ENCODE measurements around the gene SAP30BP. TPM values are rescaled to one million over a fixed set of nuclear protein-coding genes. Genes with fewer than 3 reads are reported as not detected.

Gene SAP30BP
- total RNA-seq, 1 donor from 2014 or later = 41.2 TPM

DNA sequence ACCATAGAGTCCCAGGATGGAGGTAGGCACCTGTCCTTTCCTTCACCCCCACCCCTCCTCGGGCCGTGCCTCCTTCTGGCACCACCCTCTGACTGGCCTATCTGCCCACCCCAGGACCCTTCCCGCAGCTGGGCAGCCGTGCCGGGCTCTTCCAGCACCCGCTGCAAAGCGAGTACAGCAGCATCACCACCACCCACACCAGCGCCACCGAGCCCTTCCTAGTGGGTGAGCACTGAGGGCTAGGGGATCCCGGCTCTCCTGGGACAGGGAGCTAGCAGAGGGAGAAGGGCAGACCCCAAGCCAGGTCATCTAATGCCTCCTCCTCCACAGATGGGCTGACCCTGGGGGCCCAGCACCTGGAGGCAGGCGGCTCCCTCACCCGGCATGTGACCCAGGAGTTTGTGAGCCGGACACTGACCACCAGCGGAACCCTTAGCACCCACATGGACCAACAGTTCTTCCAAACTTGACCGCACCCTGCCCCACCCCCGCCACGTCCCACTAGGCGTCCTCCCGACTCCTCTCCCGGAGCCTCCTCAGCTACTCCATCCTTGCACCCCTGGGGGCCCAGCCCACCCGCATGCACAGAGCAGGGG lies 90.0 kb downstream of the SAP30BP start:
- DNase-seq (ENCODE audit: low read depth in 2 of 2) = no peak

Other genes starting within 250 kb of the SAP30BP start
- 17.2 and 27.2 TPM in 2 replicates for gene TMEM94, start 210.7 kb upstream of the SAP30BP start, total RNA-seq
- gene CASKIN2, start 151.8 kb upstream of the SAP30BP start, total RNA-seq = 7.2 and 10.9 TPM in 2 replicates
- gene TSEN54, start 150.8 kb upstream of the SAP30BP start, total RNA-seq = 10.7 and 12.5 TPM in 2 replicates
- 12.6 and 13.9 TPM in 2 replicates for gene LLGL2, start 141.6 kb upstream of the SAP30BP start, total RNA-seq
- gene MYO15B, start 79.5 kb upstream of the SAP30BP start, total RNA-seq = 5.3 and 12.3 TPM in 2 replicates
- under 0.01 TPM in 1 of 2 replicates, not detected in the other for gene SMIM5, start 33.9 kb upstream of the SAP30BP start, total RNA-seq
- gene RECQL5, start 184 bp upstream of the SAP30BP start, total RNA-seq = 11.2 and 11.5 TPM in 2 replicates
- gene ITGB4, start 54.1 kb downstream of the SAP30BP start, total RNA-seq = 16.9 and 37.6 TPM in 2 replicates
- 85.7 and 96.2 TPM in 2 replicates for gene GALK1, start 97.9 kb downstream of the SAP30BP start, total RNA-seq
- gene UNK, start 117.5 kb downstream of the SAP30BP start, total RNA-seq = 6.3 and 13.1 TPM in 2 replicates
- 2.8 and 2.9 TPM in 2 replicates for gene UNC13D, start 177.1 kb downstream of the SAP30BP start, total RNA-seq
- gene WBP2, start 188.0 kb downstream of the SAP30BP start, total RNA-seq = 22.3 and 33.9 TPM in 2 replicates
- 58.4 and 74.0 TPM in 2 replicates for gene TRIM47, start 211.2 kb downstream of the SAP30BP start, total RNA-seq
- gene TRIM65, start 229.6 kb downstream of the SAP30BP start, total RNA-seq = 23.0 and 31.9 TPM in 2 replicates
- gene MRPL38, start 237.5 kb downstream of the SAP30BP start, total RNA-seq = 25.0 and 35.4 TPM in 2 replicates